DMS79 treated with DMSO at 0.1 percent for 48 hours (cell line): ENCODE measurements around the gene MAGEB3.

Experiments
- DNase-seq: peaks from one replicate; lab custom pipeline; 2025; lab: John Stamatoyannopoulos, UW

The MAGEB3 gene

DNA sequence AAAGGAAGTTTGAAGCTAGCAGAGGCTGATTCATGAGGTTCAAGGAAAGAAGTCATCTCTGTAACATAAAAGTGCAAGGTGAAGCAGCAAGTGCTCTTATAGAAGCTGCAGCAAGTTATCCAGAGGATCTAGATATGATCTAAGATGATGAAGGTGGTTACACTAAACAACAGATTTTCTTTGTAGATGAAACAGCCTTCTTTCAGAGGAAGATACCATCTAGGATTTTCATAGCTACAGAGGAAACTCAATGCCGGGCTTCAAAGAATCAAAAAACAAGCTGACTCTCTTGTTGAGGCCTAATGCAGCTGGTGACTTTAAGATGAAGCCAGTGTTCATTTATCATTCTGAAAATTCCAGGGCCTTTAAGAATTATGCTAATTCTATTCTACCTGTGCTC, 50.0 kb downstream of the MAGEB3 start:
- no peak for DNase-seq

DNA sequence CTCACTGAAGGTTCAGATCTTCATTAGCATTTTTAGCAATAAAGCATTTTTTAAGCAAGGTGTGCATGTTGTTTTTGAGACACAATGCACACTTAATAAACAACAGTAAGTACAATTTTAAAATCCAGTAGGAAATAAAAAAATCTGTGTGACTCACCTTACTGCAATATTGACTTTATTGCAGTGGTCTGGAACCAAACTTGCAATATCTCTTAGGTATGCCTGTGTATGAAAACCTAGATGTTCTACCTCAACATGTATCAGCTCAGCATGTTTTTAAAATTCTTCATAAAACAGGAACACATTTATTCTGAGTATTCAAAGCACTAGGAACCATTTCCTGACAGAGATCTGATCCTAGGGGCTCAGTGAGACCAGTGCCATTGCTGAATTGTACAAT, 52.1 kb downstream of the MAGEB3 start:
- no peak for DNase-seq

DNA sequence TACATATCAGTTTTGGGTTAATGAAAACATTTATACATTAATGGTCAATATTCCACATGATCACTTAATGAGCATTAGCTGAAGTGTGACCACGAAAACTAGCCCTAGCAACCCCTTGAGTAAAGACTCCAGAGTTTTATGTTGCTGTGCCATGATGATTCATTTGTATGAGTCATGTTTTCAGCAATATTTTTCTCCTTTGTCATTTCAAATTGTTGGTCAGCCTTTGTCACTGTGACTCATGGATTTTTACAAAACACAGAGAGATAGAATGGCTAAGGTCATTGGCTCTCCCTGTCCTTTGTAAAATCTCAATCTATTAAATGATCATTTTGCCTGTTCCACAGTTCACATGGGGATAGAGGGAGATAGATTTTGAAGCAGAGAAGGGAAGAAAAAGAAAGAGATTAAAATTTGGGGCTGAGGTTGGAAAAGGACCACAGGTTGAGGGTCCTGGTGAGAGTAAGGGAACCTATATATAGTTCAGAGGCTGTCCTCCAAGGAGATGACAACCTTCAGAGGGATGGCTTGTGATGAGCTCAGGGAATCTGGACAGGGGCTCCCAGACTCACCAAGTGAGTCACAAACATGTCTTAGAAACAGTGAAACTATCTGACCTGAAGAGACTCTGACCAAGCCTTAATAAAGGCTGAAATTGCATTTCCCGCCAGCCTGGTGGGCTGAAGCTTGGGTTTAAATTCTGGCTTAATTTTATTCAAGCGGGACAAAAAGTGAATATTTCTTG, 53.2 kb downstream of the MAGEB3 start:
- DNase-seq = no peak
